Measurements from ENCODE around the gene RIPPLY3.
"Not testable (repeated sequence)": the region's sequence is repeated elsewhere in the genome, so short reads cannot be mapped to it uniquely, and the experiment has no call there.

The RIPPLY3 gene

GRCh38 chr21:37026499-37026898 lies 20.0 kb downstream of the RIPPLY3 start:
- no peak for DNase-seq

GRCh38 chr21:37028570-37028969 lies 22.1 kb downstream of the RIPPLY3 start:
- DNase-seq: no peak

GRCh38 chr21:37030864-37031263 lies 24.4 kb downstream of the RIPPLY3 start:
- DNase-seq: no peak

- DNase-seq: no peak
These were observed 25.8 kb downstream of the RIPPLY3 start for GRCh38 chr21:37032293-37032692.

- peak in 1 of 2 donors; percentile 8 for DNase-seq
These were observed 26.5 kb downstream of the RIPPLY3 start for GRCh38 chr21:37032877-37033471.

- not testable (repeated sequence) for DNase-seq
These were observed 27.9 kb downstream of the RIPPLY3 start for GRCh38 chr21:37034394-37034793.

- DNase-seq: no peak
These were observed 29.7 kb downstream of the RIPPLY3 start for GRCh38 chr21:37036177-37036576.

- DNase-seq: no peak
These were observed 33.0 kb downstream of the RIPPLY3 start for GRCh38 chr21:37039411-37040075.

- no peak for DNase-seq
These were observed 33.7 kb downstream of the RIPPLY3 start for GRCh38 chr21:37040212-37040611.

- DNase-seq: no peak
These were observed 35.3 kb downstream of the RIPPLY3 start for GRCh38 chr21:37041706-37042271.

GRCh38 chr21:37043818-37044217 lies 37.3 kb downstream of the RIPPLY3 start:
- no peak for DNase-seq

GRCh38 chr21:37044643-37045042 lies 38.1 kb downstream of the RIPPLY3 start:
- no peak for DNase-seq

- no peak for DNase-seq
These were observed 38.6 kb downstream of the RIPPLY3 start for GRCh38 chr21:37045149-37045548.

- DNase-seq: no peak
These were observed 39.1 kb downstream of the RIPPLY3 start for GRCh38 chr21:37045556-37045955.

- DNase-seq: no peak
These were observed 40.6 kb downstream of the RIPPLY3 start for GRCh38 chr21:37047079-37047478.

GRCh38 chr21:37049741-37050140 lies 43.2 kb downstream of the RIPPLY3 start:
- not testable (repeated sequence) for DNase-seq

- DNase-seq: no peak
These were observed 48.9 kb downstream of the RIPPLY3 start for GRCh38 chr21:37055271-37055855.

GRCh38 chr21:37057614-37058013 lies 51.1 kb downstream of the RIPPLY3 start:
- DNase-seq: no peak

- peak in 1 of 2 donors; percentile 36 for DNase-seq
These were observed 51.8 kb downstream of the RIPPLY3 start for GRCh38 chr21:37058261-37058660.

- DNase-seq: no peak
These were observed 52.7 kb downstream of the RIPPLY3 start for GRCh38 chr21:37059181-37059580.

- peak; percentile 11 to 50 for DNase-seq
These were observed 53.8 kb downstream of the RIPPLY3 start for GRCh38 chr21:37060296-37060695.

GRCh38 chr21:37061926-37062592 lies 55.6 kb downstream of the RIPPLY3 start:
- DNase-seq: no peak

GRCh38 chr21:37062593-37062935 lies 56.1 kb downstream of the RIPPLY3 start:
- DNase-seq: no peak

- no peak for DNase-seq
These were observed 56.9 kb downstream of the RIPPLY3 start for GRCh38 chr21:37063433-37063832.
